ENCODE results near the gene FOXN3. TPM values are rescaled to one million over a fixed set of nuclear protein-coding genes. Genes with fewer than 3 reads are reported as not detected.

The FOXN3 gene
- total RNA-seq, 6 experiments from 2014 or later = 41.5 to 74.2 (median 55.8) TPM

- intact Hi-C loops (cut with DNase I) = no loop called here
- H3K27me3 ChIP-seq = no peaks in the 10 kb centered on the region
- no peak for ATAC-seq
- DNase-seq = no peak
- no peaks in the 10 kb centered on the region for H3K9me3 ChIP-seq
- no peak for TF ChIP-seq POLR2A (IDR thresholded peaks at IDR 0.05)
- no peak for TF ChIP-seq CTCF (IDR thresholded peaks at IDR 0.05)
- H3K4me1 ChIP-seq = peaks cover 0 to 10% (median 0%) of the 10 kb centered on the region in 4 donors
- no peaks in the 10 kb centered on the region for H3K36me3 ChIP-seq
- WGBS (ENCODE audit: insufficient coverage, low coverage, low lambda C conversion rate, missing lambda C conversion rate) = 92% methylated on average over 2 of the region's 3 CpGs
- no peak overlapping the region for H3K27ac ChIP-seq
- no peak overlapping the region for H3K4me3 ChIP-seq
Measured at GRCh38 chr14:89384636-89385035, 32.4 kb downstream of the FOXN3 start.

DNA sequence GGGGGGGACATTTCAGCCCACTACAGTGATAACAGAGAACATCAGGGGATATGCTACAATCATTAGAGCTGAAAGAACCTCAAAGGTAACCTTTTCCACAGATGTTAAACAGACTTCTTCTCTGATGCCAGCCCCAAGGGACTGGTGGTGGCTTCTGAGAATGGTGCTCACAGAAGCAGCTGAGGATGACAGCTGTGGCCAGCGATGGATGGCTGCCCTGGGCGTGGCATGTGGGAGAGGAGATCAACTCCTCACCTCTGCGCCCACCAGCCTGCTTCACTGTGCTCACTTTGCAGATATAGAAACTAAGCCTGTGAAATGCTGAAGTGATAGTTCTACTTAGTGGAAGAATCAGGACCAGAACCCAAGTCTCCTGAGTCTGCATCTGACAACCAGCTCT is 33.0 kb downstream of the FOXN3 start:
- TF ChIP-seq CTCF (IDR thresholded peaks at IDR 0.05) (no peak), POLR2A (IDR thresholded peaks at IDR 0.05) (no peak)
- 100% methylated on average over 3 of the region's 3 CpGs for WGBS (ENCODE audit: insufficient coverage, low coverage, low lambda C conversion rate, missing lambda C conversion rate)
- Histone ChIP-seq H3K36me3 (no peaks in the 10 kb centered on the region), H3K27me3 (no peaks in the 10 kb centered on the region), H3K27ac (no peak overlapping the region), H3K4me3 (no peak overlapping the region), H3K9me3 (no peaks in the 10 kb centered on the region), H3K4me1 (peaks cover 0 to 10% (median 0%) of the 10 kb centered on the region in 4 donors)
- DNase-seq (no peak), ATAC-seq (no peak)
- intact Hi-C loops (cut with DNase I) = no loop called here

GRCh38 chr14:89382901-89383845 is 33.9 kb downstream of the FOXN3 start:
- TF ChIP-seq POLR2A (IDR thresholded peaks at IDR 0.05) (no peak), CTCF (IDR thresholded peaks at IDR 0.05) (no peak)
- Histone ChIP-seq H3K4me3 (no peak overlapping the region), H3K27ac (no peak overlapping the region), H3K36me3 (no peaks in the 10 kb centered on the region), H3K9me3 (no peaks in the 10 kb centered on the region), H3K4me1 (peaks cover 0 to 10% (median 0%) of the 10 kb centered on the region in 4 donors), H3K27me3 (no peaks in the 10 kb centered on the region)
- WGBS (ENCODE audit: insufficient coverage, low coverage, low lambda C conversion rate, missing lambda C conversion rate) = 80% methylated on average over 13 of the region's 14 CpGs
- ATAC-seq (no peak), DNase-seq (no peak)
- intact Hi-C loops (cut with DNase I) = no loop called here

DNA sequence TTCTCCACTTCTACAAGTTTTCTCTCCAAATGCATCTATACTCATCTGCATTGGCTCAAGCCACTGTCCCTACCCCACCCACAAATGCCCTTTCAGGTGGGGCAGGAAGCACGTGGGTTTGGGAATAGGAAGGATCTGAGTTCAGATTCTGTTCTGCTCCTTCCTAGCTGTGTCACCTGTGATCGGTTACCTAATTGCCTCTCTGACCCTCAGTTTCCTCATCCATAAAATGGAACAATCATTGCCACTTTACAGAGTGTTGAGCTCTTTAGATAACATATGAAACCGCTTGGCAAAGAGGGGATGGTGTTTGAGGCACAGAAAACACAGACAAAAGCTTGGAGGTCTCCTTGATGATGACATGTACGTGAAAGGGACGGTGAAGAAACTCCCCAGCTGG is 34.5 kb downstream of the FOXN3 start:
- H3K4me1 ChIP-seq = peaks cover 0 to 10% (median 0%) of the 10 kb centered on the region in 4 donors
- TF ChIP-seq POLR2A (IDR thresholded peaks at IDR 0.05) (no peak), CTCF (IDR thresholded peaks at IDR 0.05) (no peak)
- no peaks in the 10 kb centered on the region for H3K27me3 ChIP-seq
- DNase-seq = no peak
- H3K27ac ChIP-seq = no peak overlapping the region
- intact Hi-C loops (cut with DNase I) = no loop called here
- no peaks in the 10 kb centered on the region for H3K9me3 ChIP-seq
- 91% methylated on average over 5 of the region's 5 CpGs for WGBS (ENCODE audit: insufficient coverage, low coverage, low lambda C conversion rate, missing lambda C conversion rate)
- no peak overlapping the region for H3K4me3 ChIP-seq
- no peak for ATAC-seq
- H3K36me3 ChIP-seq = no peaks in the 10 kb centered on the region
